LNCaP clone FGC (cell line): ENCODE data around the gene CSNK1G2.

Experiments used
- DNase-seq: peaks from one replicate; pipeline ENCODE4 v3.0.0-alpha.2; 2011; ENCODE audit warnings: low read depth
- H3K4me3 ChIP-seq: 2 replicates; pipeline ENCODE4 v1.5.1; 2011; ENCODE audit warnings: mild to moderate bottlenecking, low read depth, low read length, control low read depth
- TF ChIP-seq, protein P1 (sequence below): IDR thresholded peaks from 2 replicates; pipeline ENCODE4 v1.5.1; 2012; ENCODE audit warnings: mild to moderate bottlenecking; ENCODE audit not compliant: control insufficient read depth, insufficient read depth; ENCODE audit errors: extremely low read depth

CSNK1G2 gene

GRCh38 chr19:2013683-2013961 is 72.7 kb downstream of the CSNK1G2 start:
- TF ChIP-seq, protein P1, sequence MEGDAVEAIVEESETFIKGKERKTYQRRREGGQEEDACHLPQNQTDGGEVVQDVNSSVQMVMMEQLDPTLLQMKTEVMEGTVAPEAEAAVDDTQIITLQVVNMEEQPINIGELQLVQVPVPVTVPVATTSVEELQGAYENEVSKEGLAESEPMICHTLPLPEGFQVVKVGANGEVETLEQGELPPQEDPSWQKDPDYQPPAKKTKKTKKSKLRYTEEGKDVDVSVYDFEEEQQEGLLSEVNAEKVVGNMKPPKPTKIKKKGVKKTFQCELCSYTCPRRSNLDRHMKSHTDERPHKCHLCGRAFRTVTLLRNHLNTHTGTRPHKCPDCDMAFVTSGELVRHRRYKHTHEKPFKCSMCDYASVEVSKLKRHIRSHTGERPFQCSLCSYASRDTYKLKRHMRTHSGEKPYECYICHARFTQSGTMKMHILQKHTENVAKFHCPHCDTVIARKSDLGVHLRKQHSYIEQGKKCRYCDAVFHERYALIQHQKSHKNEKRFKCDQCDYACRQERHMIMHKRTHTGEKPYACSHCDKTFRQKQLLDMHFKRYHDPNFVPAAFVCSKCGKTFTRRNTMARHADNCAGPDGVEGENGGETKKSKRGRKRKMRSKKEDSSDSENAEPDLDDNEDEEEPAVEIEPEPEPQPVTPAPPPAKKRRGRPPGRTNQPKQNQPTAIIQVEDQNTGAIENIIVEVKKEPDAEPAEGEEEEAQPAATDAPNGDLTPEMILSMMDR = no peak
- DNase-seq = no peak
- no peak overlapping the region for H3K4me3 ChIP-seq

DNA sequence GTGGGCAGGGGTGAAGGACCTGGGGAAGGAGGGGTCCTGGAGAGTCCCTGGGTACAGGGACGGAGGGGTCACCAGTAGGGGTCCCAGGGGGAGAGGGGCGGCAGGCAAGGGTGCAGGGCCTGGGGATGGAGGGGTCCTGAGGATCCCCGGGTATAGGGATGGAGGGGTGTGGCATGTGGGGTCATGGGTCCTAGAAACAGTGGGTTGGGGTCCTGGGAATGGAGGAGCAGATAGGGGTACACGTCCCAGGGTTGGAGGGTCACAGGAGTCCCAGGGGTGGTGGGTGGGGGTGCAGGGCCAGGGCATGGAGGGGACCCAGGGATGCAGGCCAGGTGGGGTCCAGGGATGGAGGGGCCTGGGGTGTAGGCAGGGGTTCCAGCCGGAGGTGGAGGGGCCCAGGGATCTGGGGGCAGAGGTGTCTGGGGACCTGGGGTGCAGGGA is 73.2 kb downstream of the CSNK1G2 start:
- H3K4me3 ChIP-seq = peak overlapping the region; percentile 78
- TF ChIP-seq, protein P1 = no peak
- DNase-seq = no peak

- peak overlapping the region; percentile 78 for H3K4me3 ChIP-seq
- DNase-seq = no peak
- TF ChIP-seq, protein P1 = no peak
These were observed 74.0 kb downstream of the CSNK1G2 start for GRCh38 chr19:2014731-2015607.

DNA sequence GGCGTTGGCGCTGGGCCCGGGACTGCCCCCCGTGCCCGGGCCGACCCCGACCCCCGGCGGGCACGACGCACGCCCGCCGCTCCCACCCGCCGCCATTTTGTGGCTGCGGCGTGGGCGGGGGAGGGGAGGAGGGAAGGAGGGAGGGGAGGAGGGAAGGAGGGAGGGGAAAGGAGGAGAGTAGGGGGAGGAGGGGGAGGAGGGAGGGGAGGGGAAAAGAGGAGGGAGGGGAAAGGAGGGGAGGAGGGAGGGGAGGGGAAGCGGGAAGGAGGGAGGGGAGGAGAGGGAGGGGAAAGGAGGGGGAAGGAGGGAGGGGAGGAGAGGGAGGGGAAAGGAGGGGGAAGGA is 74.6 kb downstream of the CSNK1G2 start, which contains the start of gene BTBD2:
TSS of gene BTBD2 (minus strand) at position 107 of the 343 bp plus-strand sequence. CDS start at position 96, 11 bp downstream.
- peak; percentile 63 for DNase-seq
- TF ChIP-seq, protein P1 = no peak

DNA sequence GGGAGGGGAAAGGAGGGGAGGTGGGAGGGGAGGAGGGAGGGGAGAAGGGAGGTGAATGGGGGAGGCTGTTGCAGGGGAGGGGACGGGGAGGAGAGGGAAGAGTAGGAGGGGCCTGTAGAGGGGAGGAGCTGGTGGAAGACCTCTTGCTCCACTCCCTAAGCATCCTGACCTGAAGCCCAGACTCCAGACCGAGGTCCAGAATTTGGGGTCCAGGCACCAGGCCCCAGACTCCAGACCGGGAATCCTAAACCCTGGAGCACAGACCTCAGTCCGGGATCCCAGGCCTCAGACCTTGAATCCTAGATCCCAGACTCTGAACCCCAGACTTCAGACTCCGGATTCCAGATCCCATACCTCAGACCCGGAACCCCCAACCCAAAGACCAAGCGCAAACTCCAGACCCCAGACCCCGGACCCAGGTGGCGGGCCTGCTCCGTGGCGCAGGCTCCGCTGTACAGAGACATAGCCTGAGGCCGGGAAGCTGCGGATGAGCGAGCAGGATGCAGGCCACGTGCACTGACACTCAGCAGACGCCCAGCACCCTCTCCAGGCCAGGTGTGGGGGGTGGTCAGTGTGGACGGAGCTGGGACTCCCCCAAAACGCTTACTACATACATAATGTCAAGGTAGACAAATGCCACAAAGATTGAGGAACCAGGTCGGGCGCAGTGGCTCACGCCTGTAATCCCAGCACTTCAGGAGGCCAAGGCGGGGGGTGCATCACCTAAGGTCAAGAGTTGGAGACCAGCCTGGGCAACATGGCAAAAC is 75.3 kb downstream of the CSNK1G2 start:
- DNase-seq = peak; percentile 80
- TF ChIP-seq, protein P1 = no peak
- peak overlapping the region; percentile 52 for H3K4me3 ChIP-seq

More for the DNA sequence above, 74.6 kb downstream of the CSNK1G2 start, which contains the start of gene BTBD2:
- peak within 1 kb of the TSS; percentile 78 for H3K4me3 ChIP-seq

- no peak overlapping the region for H3K4me3 ChIP-seq
- TF ChIP-seq, protein P1 = no peak
- DNase-seq = no peak
These were observed 77.8 kb downstream of the CSNK1G2 start for GRCh38 chr19:2018752-2019151.
